ENCODE measurements around the gene PSMC6.
"Not testable (repeated sequence)": the region's sequence is repeated elsewhere in the genome, so short reads cannot be mapped to it uniquely, and the experiment has no call there.

The PSMC6 gene

GRCh38 chr14:52748647-52749292 is 41.8 kb downstream of the PSMC6 start:
- TF ChIP-seq, protein P1, sequence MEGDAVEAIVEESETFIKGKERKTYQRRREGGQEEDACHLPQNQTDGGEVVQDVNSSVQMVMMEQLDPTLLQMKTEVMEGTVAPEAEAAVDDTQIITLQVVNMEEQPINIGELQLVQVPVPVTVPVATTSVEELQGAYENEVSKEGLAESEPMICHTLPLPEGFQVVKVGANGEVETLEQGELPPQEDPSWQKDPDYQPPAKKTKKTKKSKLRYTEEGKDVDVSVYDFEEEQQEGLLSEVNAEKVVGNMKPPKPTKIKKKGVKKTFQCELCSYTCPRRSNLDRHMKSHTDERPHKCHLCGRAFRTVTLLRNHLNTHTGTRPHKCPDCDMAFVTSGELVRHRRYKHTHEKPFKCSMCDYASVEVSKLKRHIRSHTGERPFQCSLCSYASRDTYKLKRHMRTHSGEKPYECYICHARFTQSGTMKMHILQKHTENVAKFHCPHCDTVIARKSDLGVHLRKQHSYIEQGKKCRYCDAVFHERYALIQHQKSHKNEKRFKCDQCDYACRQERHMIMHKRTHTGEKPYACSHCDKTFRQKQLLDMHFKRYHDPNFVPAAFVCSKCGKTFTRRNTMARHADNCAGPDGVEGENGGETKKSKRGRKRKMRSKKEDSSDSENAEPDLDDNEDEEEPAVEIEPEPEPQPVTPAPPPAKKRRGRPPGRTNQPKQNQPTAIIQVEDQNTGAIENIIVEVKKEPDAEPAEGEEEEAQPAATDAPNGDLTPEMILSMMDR (IDR thresholded peaks at IDR 0.05; ENCODE audit: unreplicated experiment in 3 of 3), result no peak
- H3K9me3 Mint-ChIP-seq, result no peaks in the 10 kb centered on the region
- H3K36me3 Mint-ChIP-seq (ENCODE audit: low read depth), result peaks cover 30% of the 10 kb centered on the region
- no peaks in the 10 kb centered on the region for H3K27me3 Mint-ChIP-seq (ENCODE audit: low read depth)
- H3K27ac Mint-ChIP-seq, result no peak overlapping the region
- no peak overlapping the region for H3K4me3 Mint-ChIP-seq
- no peaks in the 10 kb centered on the region for H3K4me1 Mint-ChIP-seq

GRCh38 chr14:52755607-52756316 is 48.8 kb downstream of the PSMC6 start:
- Mint-ChIP-seq H3K9me3 (no peaks in the 10 kb centered on the region), H3K4me1 (no peaks in the 10 kb centered on the region), H3K4me3 (no peak overlapping the region), H3K27me3 (ENCODE audit: low read depth) (no peaks in the 10 kb centered on the region), H3K36me3 (ENCODE audit: low read depth) (peaks cover 12% of the 10 kb centered on the region), H3K27ac (no peak overlapping the region)
- TF ChIP-seq, protein P1 (IDR thresholded peaks at IDR 0.05; ENCODE audit: unreplicated experiment in 3 of 3), result no peak

DNA sequence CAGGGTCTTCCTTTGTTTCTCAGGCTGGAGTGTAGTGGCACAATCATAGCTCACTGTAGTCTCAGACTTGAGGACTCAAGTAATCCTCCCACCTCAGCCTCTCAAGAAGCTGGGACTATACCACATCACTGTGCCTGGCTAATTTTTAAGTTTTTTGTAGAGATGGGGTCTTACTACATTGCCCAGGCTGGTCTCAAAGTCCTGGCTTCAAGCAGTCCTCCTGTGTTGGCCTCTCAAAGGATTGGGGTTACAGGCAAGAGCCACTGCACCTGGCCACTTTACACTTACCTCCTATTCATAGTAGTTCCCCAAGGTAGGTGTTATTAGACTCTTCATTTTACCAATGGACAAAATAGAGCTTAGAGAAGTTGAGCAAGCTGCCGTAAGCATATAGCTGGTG is 52.1 kb downstream of the PSMC6 start:
- Mint-ChIP-seq H3K36me3 (ENCODE audit: low read depth) (peaks cover 27% of the 10 kb centered on the region), H3K27me3 (ENCODE audit: low read depth) (no peaks in the 10 kb centered on the region), H3K4me1 (no peaks in the 10 kb centered on the region), H3K27ac (no peak overlapping the region), H3K9me3 (no peaks in the 10 kb centered on the region), H3K4me3 (no peak overlapping the region)
- TF ChIP-seq, protein P1 (IDR thresholded peaks at IDR 0.05; ENCODE audit: unreplicated experiment in 3 of 3), result no peak

GRCh38 chr14:52762923-52763322 is 55.9 kb downstream of the PSMC6 start:
- not testable (repeated sequence) for H3K27ac Mint-ChIP-seq; H3K4me1 Mint-ChIP-seq; H3K9me3 Mint-ChIP-seq; H3K4me3 Mint-ChIP-seq; H3K27me3 Mint-ChIP-seq (ENCODE audit: low read depth)
- peaks cover 45% of the 10 kb centered on the region for H3K36me3 Mint-ChIP-seq (ENCODE audit: low read depth)

DNA sequence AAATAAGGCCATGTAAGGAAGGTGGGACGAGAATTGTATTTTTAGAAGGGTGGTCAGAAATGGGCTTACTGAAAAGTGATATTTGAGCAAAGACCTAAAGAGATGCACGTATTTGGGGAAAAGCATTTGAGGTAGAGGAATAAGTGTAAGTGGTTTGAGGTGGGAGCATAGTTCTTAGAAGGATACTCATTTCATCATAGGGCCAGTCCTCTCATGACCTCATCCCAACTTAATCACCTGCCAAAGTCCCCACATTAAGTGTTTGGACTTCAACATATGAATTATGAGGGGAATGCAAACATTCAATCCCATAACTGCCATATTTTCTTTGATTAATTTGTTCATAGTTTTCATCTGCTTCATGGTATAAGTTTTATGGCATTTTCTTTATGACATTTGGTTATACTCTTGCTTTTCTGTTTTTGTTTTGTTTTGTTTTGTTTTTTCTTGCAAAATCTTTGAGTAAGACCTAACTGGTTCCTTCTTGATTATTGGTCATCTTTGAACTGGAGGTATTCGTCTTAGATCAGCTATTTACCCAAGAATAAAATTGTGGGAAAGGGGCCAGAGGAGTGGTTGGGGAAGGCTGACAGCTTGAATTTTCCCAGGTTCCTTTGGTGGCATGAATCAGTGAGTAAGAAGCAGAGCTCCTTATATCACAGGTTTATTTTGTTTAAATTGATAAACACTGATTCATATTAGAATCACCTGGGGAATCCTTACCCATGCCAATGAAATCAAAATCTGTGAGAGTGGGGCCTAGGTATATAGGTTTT is 60.2 kb downstream of the PSMC6 start:
- H3K4me3 Mint-ChIP-seq, result no peak overlapping the region
- H3K9me3 Mint-ChIP-seq, result no peaks in the 10 kb centered on the region
- TF ChIP-seq, protein P1 (IDR thresholded peaks at IDR 0.05; ENCODE audit: unreplicated experiment in 3 of 3), result no peak
- H3K27me3 Mint-ChIP-seq (ENCODE audit: low read depth), result no peaks in the 10 kb centered on the region
- no peak overlapping the region for H3K27ac Mint-ChIP-seq
- H3K36me3 Mint-ChIP-seq (ENCODE audit: low read depth), result peaks cover 57% of the 10 kb centered on the region
- H3K4me1 Mint-ChIP-seq, result no peaks in the 10 kb centered on the region

DNA sequence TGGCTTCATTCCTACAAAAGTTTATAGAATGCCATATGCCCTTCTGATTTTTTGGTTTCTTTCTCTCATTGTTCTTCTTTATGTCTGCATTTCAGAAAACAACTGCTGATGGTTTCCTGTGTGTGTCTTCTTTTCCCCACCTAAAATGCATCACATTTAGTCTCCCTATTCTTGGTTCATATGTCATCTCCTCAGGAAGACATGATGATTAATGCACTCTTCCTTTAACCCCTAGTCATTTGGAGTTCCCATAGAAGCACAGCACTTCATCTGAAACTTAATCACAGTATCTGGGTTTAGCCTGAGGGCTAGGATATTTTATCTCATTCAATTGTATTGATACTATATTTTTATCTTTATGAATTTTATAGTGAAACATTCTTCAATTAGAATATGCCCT is 62.9 kb downstream of the PSMC6 start:
- Mint-ChIP-seq H3K27me3 (ENCODE audit: low read depth) (no peaks in the 10 kb centered on the region), H3K4me1 (no peaks in the 10 kb centered on the region), H3K36me3 (ENCODE audit: low read depth) (peaks cover 50% of the 10 kb centered on the region), H3K9me3 (no peaks in the 10 kb centered on the region), H3K4me3 (no peak overlapping the region), H3K27ac (no peak overlapping the region)
- TF ChIP-seq, protein P1 (IDR thresholded peaks at IDR 0.05; ENCODE audit: unreplicated experiment in 3 of 3), result no peak
